GM21717 (cell line): Measurements from ENCODE around the gene LMBR1.
"Not testable (repeated sequence)": the region's sequence is repeated elsewhere in the genome, so short reads cannot be mapped to it uniquely, and the experiment has no call there.

Experiments used
- ATAC-seq: cut with Tn5 transposase; IDR thresholded peaks from one replicate; pipeline ENCODE4 v1.9.1; 2021; ENCODE audit warnings: mild to moderate bottlenecking, moderate library complexity; ENCODE audit not compliant: unreplicated experiment

Gene LMBR1

DNA sequence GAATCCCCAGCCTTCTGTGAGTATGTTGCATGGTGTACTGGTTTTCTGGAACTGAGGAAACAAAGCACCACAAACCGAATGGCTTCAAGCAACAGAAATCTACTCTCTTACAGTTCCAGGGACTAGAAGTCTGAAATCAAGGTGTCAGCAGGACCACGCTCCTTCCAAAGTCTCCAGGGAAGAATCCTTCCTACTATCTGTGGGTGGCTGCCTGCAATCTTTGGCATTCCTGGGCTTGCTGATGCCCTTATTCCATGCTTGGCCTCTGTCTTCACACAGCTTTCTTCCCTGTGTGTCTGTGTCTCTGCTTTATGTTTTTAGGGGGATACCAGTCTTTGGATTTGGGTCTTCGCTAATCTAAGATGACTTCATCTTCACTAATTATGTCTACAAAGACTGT, 81.3 kb downstream of the LMBR1 start:
- ATAC-seq, result no peak

DNA sequence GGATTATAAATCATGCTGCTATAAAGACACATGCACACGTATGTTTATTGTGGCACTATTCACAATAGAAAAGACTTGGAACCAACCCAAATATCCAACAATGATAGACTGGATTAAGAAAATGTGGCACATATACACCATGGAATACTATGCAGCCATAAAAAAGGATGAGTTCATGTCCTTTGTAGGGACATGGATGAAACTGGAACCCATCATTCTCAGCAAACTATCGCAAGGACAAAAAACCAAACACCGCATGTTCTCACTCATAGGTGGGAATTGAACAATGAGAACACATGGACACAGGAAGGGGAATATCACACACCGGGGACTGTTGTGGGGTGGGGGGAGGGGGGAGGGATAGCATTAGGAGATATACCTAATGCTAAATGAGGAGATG, 89.3 kb downstream of the LMBR1 start:
- ATAC-seq, result not testable (repeated sequence)

DNA sequence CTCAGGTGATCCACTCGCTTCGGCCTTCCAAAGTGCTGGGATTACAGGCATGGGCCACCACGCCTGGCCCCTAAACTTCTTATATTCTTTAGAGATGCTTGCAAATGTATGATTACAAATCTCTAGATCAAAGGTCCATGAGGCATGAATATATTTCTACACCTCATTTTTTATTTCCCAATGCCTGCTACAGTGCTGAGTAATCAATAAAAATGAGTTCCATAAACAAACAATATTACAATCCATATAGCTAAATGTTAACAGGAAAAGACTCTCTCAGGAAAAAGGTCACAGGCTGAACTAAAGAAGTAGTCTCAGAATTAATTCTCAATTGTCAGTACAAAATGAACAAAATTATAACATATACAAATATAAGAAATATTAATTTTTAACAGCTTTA, 90.8 kb downstream of the LMBR1 start:
- ATAC-seq, result no peak

DNA sequence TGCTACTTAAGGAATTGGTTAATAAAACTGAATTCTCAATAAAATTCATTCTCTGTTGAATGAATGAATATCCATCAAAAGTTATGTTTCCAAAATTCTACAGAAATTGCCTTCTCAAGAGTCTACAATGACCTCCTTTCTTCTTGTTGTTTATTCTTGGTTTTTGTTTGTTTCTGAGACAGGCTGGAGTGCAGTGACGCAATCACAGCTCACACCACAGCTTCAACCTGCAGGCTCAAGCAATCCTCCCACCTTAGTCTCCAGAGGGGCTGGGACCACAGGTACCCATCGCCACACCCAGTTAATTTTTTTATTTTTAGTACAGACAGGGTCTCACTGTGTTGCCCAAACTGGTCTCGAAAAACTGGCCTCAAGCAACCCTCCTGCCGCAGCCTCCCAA, 97.6 kb downstream of the LMBR1 start:
- no peak for ATAC-seq

DNA sequence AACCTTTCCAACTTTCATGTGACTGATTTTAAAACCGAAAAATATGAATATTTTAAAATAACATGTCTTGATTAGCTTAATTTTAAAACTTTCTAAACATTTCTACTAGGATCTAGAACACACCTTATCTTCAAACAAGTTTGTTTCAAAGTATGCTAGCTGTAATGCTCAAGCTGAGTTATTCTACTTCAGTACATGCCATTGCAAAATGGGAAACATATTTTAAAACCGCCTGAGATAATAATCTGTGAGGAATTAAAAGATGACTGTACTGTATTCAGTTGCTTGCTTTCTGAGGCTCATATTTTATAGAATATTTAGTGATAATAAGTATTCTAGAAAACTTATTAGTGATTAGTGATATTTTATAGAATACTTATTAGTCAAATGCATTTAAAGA, 99.6 kb downstream of the LMBR1 start:
- no peak for ATAC-seq

DNA sequence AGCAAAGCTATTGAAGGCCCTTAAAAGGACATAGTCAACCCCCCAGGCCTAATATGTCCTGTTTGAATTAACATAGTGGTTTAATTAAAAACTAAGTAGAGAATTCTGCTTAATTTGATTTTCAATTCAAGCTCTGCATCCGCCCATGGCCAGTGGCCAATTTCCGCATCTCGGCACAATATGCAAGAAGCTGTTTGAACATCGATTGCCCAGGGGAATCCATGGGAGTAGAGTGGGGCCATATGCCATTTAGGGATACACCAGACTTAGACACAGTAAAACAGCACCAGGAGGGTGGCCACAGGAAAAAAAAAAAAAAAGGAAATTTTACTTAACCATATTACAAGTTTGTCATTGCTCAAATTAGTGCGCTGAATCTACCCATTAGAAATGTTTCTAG, 100.4 kb downstream of the LMBR1 start:
- ATAC-seq, result no peak

DNA sequence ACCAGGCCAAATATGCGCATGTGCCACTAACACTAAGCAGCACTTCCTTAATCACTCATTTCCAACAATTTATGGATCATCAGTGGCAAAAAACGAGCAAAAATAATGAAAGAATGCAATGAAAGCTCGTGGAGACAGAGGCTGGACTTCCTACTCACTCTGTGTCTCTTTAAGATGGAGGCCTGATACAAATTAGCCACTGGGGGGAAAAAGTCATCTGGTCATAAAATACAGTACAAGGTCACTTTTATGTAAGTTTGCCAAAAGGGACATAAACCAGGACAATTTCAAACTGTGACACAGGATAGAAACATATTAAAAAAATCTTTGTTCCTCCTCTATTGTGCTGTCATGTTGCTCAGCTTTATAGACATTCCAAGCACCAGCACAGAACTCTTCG, 101.7 kb downstream of the LMBR1 start:
- no peak for ATAC-seq

DNA sequence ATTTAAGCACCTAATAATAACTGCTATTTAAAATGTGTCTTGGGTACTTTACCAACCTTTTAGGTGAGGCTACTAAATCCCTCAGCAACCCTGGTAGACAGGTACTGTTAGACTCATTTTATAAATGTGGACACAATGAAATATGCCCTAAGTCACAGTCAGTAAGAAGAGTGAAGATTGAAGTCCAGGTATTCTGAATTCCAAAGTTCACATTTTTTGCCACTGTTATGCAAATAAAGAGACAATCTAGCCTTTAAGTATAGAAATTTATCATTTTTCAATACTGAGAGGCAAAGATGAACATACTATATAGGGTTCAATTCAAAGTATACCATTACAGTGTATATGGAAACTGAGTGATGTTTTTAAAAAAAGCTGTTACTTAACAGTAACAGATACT, 102.7 kb downstream of the LMBR1 start:
- no peak for ATAC-seq

DNA sequence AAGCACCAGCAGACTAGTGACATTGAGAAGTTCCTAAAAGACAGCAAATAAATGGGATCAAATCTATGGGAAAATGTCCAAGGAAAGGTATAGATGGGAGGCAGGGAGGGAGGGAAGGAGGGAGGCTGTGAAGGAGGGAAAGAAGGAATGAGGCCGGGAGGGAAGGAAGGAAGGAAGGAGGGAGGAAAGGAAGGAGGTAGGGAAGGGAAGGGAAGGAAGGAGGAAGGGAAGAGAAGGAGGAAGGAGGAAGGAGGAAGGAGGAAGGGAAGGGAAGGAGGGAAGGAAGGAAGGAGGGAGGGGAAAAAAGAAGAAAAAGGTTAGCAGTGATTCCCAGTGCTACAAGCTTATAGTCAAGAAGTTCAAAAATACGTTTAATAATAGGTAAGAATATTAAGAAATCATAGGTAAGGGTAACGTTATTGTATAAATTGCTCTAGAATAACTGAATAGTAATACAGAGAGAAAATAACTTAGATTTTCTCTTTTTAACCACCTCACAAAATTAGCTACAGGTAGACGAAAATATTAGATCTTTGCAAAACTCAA, 106.9 kb downstream of the LMBR1 start:
- ATAC-seq, result no peak

DNA sequence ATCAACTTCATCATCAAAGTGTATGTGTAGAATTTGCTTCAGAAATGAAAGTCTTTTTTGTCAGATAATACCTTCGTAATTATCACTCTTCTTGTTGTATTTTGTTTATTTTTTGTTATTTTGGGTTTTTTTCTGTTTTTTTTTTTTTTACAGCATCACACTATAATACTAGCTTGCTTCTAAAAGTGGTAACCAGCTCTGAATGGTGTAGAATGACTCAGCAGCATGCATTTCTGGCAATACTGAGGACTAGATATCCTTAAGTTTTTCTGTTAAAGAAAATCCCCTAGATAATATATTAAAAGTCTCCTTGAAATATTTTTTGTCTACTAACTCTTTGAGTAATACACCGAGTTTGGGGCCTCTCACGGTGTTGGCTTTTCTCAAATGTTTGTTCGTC, 109.1 kb downstream of the LMBR1 start:
- ATAC-seq, result no peak

DNA sequence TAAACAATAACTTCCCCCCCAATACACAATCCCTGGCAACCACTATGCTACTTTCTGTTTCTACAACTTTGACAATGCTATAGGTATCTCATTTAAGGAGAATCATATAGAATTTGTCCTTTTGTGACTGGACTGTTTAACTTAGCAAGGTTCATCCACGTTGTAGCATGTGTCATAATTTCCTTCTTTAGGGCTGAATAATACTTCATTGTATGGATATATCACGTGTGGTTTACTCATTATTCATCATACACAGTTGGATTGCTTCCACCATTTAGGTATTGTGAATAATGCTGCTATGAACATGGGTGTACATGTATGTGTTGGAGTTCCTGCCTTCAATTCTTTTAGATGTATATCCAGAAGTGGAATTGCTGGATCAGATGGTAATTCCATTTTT, 111.0 kb downstream of the LMBR1 start:
- no peak for ATAC-seq

DNA sequence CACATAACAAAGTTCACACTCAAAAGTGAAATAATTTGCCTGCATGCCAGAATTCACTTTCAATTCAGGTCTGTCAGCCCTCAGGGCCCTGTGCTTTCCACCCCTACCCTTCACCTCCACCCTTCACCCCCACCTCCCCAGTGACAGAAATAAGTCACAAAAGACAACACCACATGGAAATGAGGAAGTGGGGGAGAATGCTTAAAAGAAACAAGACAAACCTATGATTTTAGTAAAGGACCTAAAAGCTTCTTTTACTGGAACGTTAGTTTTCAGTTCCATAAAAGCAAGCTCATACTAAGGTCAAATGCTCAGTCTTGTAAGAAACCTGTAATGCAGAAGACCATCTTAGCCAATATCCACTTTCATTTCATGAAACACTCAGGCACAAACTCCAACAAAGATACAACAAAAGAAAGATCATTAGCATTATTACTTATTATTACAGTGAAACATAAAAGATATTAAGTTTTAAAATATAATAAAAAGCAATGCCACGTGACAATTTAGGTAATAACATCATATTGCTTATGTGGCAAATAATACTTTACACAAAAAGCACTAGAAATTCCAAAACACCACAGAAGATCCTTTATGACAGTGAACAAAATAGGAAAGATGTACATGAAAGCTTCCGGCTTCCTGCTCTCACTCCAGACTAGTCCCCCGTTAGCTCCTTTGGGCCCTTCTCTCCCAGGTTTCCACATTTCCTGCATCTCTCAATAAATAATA, 112.1 kb downstream of the LMBR1 start:
- peak; percentile 92 for ATAC-seq

DNA sequence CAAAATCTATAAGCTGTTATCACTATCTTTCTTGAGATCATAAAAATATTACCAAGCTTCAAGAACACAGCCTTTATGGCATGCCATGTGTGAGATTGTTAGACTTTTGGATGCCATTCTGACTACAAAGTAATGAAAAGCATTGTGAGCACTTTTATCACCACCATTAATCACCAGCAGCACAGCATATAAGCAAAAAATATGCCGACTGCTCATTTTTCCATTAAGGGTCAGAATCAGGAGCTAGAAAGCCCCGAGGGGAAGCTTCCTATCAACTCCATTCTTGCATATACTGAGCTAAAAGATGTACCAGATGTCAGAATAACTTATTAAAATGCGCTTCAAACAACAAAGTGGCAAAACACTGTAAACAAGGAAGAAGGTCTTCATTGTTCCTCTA, 114.3 kb downstream of the LMBR1 start:
- no peak for ATAC-seq

DNA sequence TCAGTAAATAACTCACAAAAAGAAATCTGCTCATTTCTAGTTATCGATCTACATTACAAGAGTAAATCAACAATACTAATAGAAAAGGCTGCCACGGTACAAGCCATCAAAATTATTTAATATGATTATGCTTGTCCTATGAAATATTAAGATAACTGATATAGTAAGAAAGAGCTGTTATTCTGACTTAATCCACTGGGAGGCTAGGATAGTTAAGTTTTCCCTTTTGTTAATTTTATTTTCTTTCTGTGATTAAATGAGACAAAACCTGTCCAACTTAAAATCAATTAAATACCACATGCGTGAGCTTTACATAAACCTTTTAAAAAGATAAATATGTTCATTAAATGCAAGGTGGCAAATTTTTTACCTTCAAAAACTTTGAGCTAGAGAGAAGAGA, 114.8 kb downstream of the LMBR1 start:
- no peak for ATAC-seq

DNA sequence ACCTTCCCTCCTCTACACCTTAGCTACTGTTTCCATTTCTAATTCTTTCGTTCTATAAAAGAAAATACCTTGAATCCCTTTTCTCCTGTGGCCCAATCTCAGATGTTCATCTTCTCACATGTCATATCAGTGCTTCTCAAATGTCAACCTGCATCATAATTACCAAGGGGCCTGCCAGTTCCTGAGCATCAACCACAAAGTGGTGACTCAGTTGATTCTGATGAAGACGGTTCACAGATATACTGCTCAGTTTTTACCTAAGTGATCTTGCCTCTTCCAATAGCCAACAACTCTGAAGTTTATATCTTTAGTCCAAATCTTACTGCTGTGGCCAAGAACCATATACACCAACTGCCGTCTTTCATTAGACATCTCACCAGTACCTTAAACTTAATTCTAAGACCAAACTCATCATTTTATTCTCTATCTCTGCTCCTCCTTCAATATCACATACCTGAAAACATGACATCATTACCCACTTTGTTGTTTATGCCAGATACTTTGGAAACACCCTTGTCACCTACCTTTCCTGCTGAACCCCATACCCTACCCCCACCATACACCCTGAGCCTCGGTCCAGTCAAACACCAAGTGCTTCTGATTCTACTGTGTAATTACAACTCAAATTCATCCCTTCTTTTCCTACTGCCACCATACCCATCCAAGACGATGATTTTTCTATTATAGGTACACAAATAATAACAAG, 115.5 kb downstream of the LMBR1 start:
- no peak for ATAC-seq

DNA sequence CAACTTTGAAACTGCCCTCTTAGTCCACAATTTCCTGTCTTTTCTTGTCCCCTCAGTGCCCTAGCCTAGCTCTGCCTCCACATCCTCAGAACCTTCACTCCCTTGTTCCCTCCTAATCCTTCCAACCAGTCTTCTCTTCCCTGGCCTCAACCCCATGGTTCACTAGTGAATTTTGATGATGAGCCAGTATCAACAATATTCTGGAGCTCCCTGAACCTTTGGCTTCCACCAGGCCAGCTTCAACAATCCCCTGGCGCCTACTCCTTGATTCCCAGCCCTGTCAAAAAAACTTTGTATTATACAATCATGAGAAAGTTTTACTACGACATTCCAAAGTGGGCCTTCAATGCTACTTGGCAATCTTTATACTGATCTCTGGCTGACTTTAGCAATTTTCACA, 116.5 kb downstream of the LMBR1 start:
- no peak for ATAC-seq

DNA sequence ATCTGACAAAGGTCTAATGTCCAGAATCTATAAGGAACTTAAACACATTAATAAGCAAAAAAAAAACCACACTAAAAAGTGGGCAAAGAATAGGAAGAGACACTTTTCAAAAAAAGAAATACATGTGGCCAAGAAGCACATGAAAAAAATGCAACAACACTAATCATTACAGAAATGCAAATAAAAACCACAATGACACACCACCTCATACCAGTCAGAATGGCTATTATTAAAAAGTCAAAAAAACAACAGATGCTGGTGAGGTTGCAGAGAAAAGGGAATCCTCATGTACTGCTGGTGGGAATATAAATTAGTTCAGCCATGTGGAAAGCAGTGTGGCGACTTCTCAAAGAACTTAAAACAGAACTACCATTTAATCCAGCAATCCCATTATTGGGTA, 119.0 kb downstream of the LMBR1 start:
- peak; percentile 44 for ATAC-seq

DNA sequence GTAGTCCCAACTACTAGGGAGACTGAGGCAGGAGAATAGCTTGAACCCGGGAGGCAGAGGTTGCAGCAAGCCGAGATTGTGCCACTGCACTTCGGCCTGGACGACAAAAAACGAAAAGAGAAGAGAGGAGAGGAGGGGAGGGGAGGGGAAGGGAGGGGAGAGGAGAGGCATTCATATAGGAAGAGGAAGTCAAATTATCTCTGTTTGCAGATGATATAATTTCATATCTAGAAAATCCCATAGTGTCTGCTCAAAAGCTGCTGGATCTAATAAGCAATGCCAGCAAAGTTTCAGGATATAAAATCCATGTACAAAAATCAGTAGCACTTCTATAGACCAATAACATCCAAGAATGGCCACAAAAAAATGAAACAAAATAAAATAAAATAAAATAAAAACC, 120.3 kb downstream of the LMBR1 start:
- no peak for ATAC-seq

DNA sequence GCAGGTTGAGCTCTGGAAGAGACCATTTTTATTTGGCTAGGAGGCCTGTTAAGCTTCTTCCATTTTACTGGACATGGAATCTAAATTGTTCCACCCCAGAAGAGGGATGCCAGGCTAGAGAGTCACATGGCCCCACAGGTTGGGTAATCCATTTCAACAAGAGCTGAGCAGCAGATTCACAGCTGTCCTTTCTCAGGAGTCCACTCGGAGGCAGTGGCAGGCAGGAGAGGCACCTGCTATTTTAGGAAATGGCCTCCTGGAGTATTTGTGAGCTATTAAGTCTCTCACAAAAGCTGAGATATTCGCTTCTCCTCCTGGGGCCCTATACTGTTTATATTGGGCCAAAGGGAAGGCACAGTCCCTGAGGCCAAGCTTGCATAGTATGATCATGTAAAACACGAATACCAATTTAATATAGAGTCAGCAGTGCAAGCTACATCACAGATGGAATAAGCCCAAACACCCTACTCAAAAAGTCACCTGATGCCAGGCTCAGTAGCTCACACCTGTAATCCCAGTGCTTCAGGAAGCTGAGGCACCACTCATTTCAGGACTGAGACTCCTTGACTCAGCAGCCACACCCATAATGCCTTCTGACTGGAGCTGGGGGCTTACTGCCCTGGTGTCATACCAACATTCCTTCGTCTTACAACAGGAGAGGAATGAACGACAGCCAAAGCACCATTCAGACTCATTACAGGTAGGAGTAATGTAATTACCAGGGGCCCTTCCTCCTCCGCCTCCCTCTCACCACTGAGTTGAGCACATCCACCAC, 124.1 kb downstream of the LMBR1 start:
- ATAC-seq, result peak; percentile 44

DNA sequence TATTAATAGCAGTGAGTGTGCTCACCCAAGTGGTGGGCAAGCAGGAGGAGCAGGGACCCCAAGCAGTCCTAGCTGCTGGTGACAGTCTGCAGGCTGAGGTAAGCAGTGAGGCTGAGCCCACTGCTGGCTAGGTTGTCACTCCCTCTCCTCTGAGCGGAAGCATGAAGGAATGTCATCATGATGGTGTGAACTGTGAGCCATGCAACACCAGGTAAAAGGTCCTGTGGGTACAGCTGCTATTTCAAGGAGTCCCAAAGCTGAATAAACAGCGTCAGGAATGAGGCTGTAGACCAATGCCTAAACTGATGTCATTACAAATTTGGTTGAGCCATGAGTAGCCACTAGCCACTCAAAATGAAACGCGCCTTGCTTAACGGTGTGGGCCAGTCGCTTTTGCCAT, 126.3 kb downstream of the LMBR1 start:
- ATAC-seq, result no peak

DNA sequence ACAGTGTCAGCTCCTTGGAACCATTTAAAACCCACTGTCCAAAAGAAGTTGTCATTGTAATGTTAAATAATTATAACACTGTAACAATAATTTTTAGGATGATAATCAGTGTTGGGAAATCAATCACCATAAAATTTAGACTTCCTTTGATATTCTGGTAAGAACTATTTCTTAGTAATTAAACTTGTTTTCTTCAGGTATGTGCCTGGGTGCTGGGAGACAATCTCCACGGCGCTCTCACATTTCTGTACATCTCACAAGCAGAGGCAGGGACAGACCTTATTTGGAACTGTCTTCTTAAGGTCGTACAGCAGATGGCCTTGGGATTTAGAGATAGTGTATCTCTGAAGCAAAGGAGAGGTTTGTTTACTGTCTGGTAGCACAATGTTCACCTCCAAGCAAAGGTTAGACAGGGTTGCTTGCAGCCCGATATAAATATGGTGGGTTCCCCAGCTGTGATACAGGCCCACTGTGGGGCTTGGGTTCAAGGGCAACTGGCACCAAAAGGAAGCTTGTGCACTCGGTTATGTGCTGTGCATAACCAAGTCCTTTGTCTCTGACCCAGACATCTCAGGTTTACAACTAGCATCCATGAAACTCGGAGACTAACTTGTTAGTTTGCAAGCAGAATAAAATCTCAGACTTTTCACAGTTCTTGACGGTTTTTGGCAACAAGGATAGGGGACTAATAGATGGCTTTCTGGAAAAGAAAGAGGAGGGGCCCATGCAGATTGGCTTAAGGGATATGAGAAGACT, 126.9 kb downstream of the LMBR1 start:
- ATAC-seq, result no peak
